Measurements from ENCODE around the gene GOLGA6A.
"Not testable (repeated sequence)": the region's sequence is repeated elsewhere in the genome, so short reads cannot be mapped to it uniquely, and the experiment has no call there.

Gene GOLGA6A

GRCh38 chr15:74082450-74082849 lies at the start of gene GOLGA6A:
TSS of gene GOLGA6A (minus strand) at chr15:74082550. CDS start at chr15:74082509, 41 bp downstream.
- DNase-seq (ENCODE audit: low spot score), result not testable (repeated sequence)

GRCh38 chr15:74131628-74132413 lies 49.5 kb upstream of the GOLGA6A start:
- DNase-seq (ENCODE audit: low spot score), result no peak

GRCh38 chr15:74130849-74131627 lies 48.7 kb upstream of the GOLGA6A start:
- no peak for DNase-seq (ENCODE audit: low spot score)

- DNase-seq (ENCODE audit: low spot score), result no peak
These were observed 48.0 kb upstream of the GOLGA6A start, which contains the start of gene ISLR2 for GRCh38 chr15:74130155-74130848. TSS of gene ISLR2 (plus strand) at chr15:74130586. CDS start at chr15:74132755, 2,169 bp downstream.

GRCh38 chr15:74129586-74130154 lies 47.3 kb upstream of the GOLGA6A start:
- no peak for DNase-seq (ENCODE audit: low spot score)

- DNase-seq (ENCODE audit: low spot score), result no peak
These were observed 46.6 kb upstream of the GOLGA6A start for GRCh38 chr15:74128785-74129585.

- no peak for DNase-seq (ENCODE audit: low spot score)
These were observed 45.8 kb upstream of the GOLGA6A start for GRCh38 chr15:74127954-74128784.

- DNase-seq (ENCODE audit: low spot score), result peak; percentile 77
These were observed 45.1 kb upstream of the GOLGA6A start for GRCh38 chr15:74127255-74127953.

GRCh38 chr15:74124759-74125158 lies 42.4 kb upstream of the GOLGA6A start:
- no peak for DNase-seq (ENCODE audit: low spot score)

GRCh38 chr15:74124196-74124595 lies 41.8 kb upstream of the GOLGA6A start:
- no peak for DNase-seq (ENCODE audit: low spot score)

- no peak for DNase-seq (ENCODE audit: low spot score)
These were observed 41.3 kb upstream of the GOLGA6A start for GRCh38 chr15:74123658-74124057.

- DNase-seq (ENCODE audit: low spot score), result no peak
These were observed 40.7 kb upstream of the GOLGA6A start for GRCh38 chr15:74123131-74123429.

GRCh38 chr15:74122403-74123130 lies 40.2 kb upstream of the GOLGA6A start:
- no peak for DNase-seq (ENCODE audit: low spot score)

- no peak for DNase-seq (ENCODE audit: low spot score)
These were observed 39.5 kb upstream of the GOLGA6A start for GRCh38 chr15:74121858-74122257.

GRCh38 chr15:74121039-74121438 lies 38.7 kb upstream of the GOLGA6A start:
- no peak for DNase-seq (ENCODE audit: low spot score)

- DNase-seq (ENCODE audit: low spot score), result no peak
These were observed 38.1 kb upstream of the GOLGA6A start for GRCh38 chr15:74120426-74120825.

- no peak for DNase-seq (ENCODE audit: low spot score)
These were observed 27.4 kb upstream of the GOLGA6A start for GRCh38 chr15:74109713-74110112.

- not testable (repeated sequence) for DNase-seq (ENCODE audit: low spot score)
These were observed 26.3 kb upstream of the GOLGA6A start for GRCh38 chr15:74108611-74109010.

GRCh38 chr15:74108111-74108510 lies 25.8 kb upstream of the GOLGA6A start:
- no peak for DNase-seq (ENCODE audit: low spot score)
